BE2C (cell line): Measurements from ENCODE around the gene SCN4B.
"Not testable (repeated sequence)": the region's sequence is repeated elsewhere in the genome, so short reads cannot be mapped to it uniquely, and the experiment has no call there.

ENCODE experiments used
- DNase-seq: peaks from one replicate; pipeline ENCODE4 v3.0.0-alpha.2; 2020
- H3K27me3 ChIP-seq: fragments of 250-450 bp; sonication (Bioruptor Pico); 2 replicates; pipeline ENCODE4 v1.5.1; 2020; ENCODE audit warnings: mild to moderate bottlenecking
- H3K36me3 ChIP-seq: fragments of 250-450 bp; sonication (Bioruptor Pico); 2 replicates; pipeline ENCODE4 v1.5.1; 2020; ENCODE audit warnings: mild to moderate bottlenecking
- H3K4me1 ChIP-seq: fragments of 250-450 bp; sonication (Bioruptor Pico); 2 replicates; pipeline ENCODE4 v1.5.1; 2020
- H3K4me3 ChIP-seq: 2 replicates; pipeline ENCODE4 v1.5.1; 2011; ENCODE audit warnings: low read depth, low read length
- H3K9me3 ChIP-seq: fragments of 250-450 bp; sonication (Bioruptor Pico); 2 replicates; pipeline ENCODE4 v1.5.1; 2020
- CTCF ChIP-seq: IDR thresholded peaks from 2 replicates; pipeline ENCODE4 v1.5.1; 2012; ENCODE audit warnings: mild to moderate bottlenecking, low read depth, low read length

The SCN4B gene

GRCh38 chr11:118184784-118185579 is 32.4 kb upstream of the SCN4B start:
- H3K4me3 ChIP-seq = no peak overlapping the region
- DNase-seq = no peak

GRCh38 chr11:118183691-118184090 is 31.1 kb upstream of the SCN4B start:
- H3K27me3 ChIP-seq = peaks cover 17% of the 10 kb centered on the region
- H3K36me3 ChIP-seq, DNase-seq, H3K4me1 ChIP-seq, H3K4me3 ChIP-seq, H3K9me3 ChIP-seq: not testable (repeated sequence)

More at GRCh38 chr11:118184784-118185579, 32.4 kb upstream of the SCN4B start:
- H3K27me3 ChIP-seq = peaks cover 18% of the 10 kb centered on the region
- peaks cover 4% of the 10 kb centered on the region; the same call in 1 of the 2 replicates for H3K4me1 ChIP-seq
- no peaks in the 10 kb centered on the region for H3K36me3 ChIP-seq
- H3K9me3 ChIP-seq = no peaks in the 10 kb centered on the region
- no peak for TF ChIP-seq CTCF

GRCh38 chr11:118180300-118180703 is 27.7 kb upstream of the SCN4B start:
- H3K4me3 ChIP-seq = peak overlapping the region; percentile 6; the same call in 1 of the 2 replicates
- no peaks in the 10 kb centered on the region for H3K9me3 ChIP-seq
- DNase-seq = peak; percentile 75
- H3K36me3 ChIP-seq = no peaks in the 10 kb centered on the region
- peaks cover 4% of the 10 kb centered on the region; the same call in 1 of the 2 replicates for H3K4me1 ChIP-seq
- TF ChIP-seq CTCF = no peak
- H3K27me3 ChIP-seq = peaks cover 7% of the 10 kb centered on the region

- no peaks in the 10 kb centered on the region; the same call in 1 of the 2 replicates for H3K27me3 ChIP-seq
- H3K4me1 ChIP-seq = peaks cover 4% of the 10 kb centered on the region; the same call in 1 of the 2 replicates
- H3K4me3 ChIP-seq = no peak overlapping the region
- TF ChIP-seq CTCF = no peak
- H3K36me3 ChIP-seq = no peaks in the 10 kb centered on the region
- H3K9me3 ChIP-seq = no peaks in the 10 kb centered on the region
- DNase-seq = no peak
Observed at GRCh38 chr11:118176778-118177134, 24.1 kb upstream of the SCN4B start.

- no peak for DNase-seq
- Histone ChIP-seq H3K36me3 (no peaks in the 10 kb centered on the region), H3K4me3 (peak within 1 kb of the TSS; percentile 36), H3K9me3 (no peaks in the 10 kb centered on the region), H3K27me3 (no peaks in the 10 kb centered on the region; the same call in none of the 2 replicates), H3K4me1 (peaks cover 4% of the 10 kb centered on the region; the same call in 1 of the 2 replicates)
- TF ChIP-seq CTCF = no peak
Observed at GRCh38 chr11:118175993-118176777, 23.6 kb upstream of the SCN4B start, which contains the start of gene SCN2B. Gene SCN2B (minus strand): TSS chr11:118176639. CDS start chr11:118176431, 208 bp downstream.

- TF ChIP-seq CTCF = no peak
- Histone ChIP-seq H3K4me3 (no peak overlapping the region), H3K27me3 (peaks cover under 1% of the 10 kb centered on the region), H3K9me3 (no peaks in the 10 kb centered on the region), H3K36me3 (no peaks in the 10 kb centered on the region), H3K4me1 (peaks cover 2% of the 10 kb centered on the region; the same call in 1 of the 2 replicates)
- DNase-seq = no peak
Observed at GRCh38 chr11:118175031-118175992, 22.7 kb upstream of the SCN4B start.
